Measurements from ENCODE around the gene BIRC6.

DNA sequence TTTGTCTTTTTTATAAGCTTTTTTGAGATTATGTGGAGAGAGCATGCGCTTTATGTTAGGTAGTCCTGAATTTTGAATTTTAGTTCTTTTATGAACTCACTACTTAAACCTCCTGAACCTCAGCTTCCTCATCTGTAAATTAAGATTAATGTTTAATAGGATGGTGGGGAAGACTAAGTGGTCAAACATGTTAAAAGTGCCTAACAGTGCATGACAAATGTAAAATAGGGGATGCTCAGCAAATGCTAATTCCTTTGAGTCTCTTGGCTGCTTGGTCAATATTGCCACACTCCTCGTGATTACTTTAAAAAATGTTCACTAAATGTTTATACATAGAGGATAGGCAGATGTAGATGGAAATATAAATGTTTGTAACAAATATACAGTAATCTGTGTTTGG is 6.8 kb downstream of the BIRC6 start:
- TF ChIP-seq, protein P1, sequence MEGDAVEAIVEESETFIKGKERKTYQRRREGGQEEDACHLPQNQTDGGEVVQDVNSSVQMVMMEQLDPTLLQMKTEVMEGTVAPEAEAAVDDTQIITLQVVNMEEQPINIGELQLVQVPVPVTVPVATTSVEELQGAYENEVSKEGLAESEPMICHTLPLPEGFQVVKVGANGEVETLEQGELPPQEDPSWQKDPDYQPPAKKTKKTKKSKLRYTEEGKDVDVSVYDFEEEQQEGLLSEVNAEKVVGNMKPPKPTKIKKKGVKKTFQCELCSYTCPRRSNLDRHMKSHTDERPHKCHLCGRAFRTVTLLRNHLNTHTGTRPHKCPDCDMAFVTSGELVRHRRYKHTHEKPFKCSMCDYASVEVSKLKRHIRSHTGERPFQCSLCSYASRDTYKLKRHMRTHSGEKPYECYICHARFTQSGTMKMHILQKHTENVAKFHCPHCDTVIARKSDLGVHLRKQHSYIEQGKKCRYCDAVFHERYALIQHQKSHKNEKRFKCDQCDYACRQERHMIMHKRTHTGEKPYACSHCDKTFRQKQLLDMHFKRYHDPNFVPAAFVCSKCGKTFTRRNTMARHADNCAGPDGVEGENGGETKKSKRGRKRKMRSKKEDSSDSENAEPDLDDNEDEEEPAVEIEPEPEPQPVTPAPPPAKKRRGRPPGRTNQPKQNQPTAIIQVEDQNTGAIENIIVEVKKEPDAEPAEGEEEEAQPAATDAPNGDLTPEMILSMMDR (IDR thresholded peaks at IDR 0.05) = no peak
- no peak for TF ChIP-seq POLR2A (IDR thresholded peaks at IDR 0.05)

Data from uterus (tissue), 2 donors.